Liver (tissue), 3 donors: ENCODE measurements around the gene CNTN5.

Source experiments
- ATF3 ChIP-seq: IDR thresholded peaks from 2 replicates; pipeline ENCODE4 v1.6.1; 2016; ENCODE audit warnings: antibody characterized with exemption
- CTCF ChIP-seq: fragments of 150-350 bp; IDR thresholded peaks from 2 replicates; pipeline ENCODE4 v1.5.1; 2017; ENCODE audit warnings: improper control_type of control experiment, low read depth, low read length; ENCODE audit not compliant: missing input control
- FOXA1 ChIP-seq: IDR thresholded peaks from 2 replicates; pipeline ENCODE4 v1.6.1; 2016; ENCODE audit warnings: antibody characterized with exemption
- GABPA ChIP-seq, 2 donors: IDR thresholded peaks in 1 of 2; conservative IDR thresholded peaks in 1 of 2; 2 replicates each; pipeline ENCODE4 v1.6.1; 2016; ENCODE audit warnings: antibody characterized with exemption in 2 of 2, mild to moderate bottlenecking in 1 of 2, moderate library complexity in 1 of 2
- JUND ChIP-seq, 2 donors: IDR thresholded peaks; 2 replicates each; pipeline ENCODE4 v1.6.1; 2016; ENCODE audit warnings: antibody characterized with exemption in 2 of 2
- MAX ChIP-seq: IDR thresholded peaks from 2 replicates; pipeline ENCODE4 v1.6.1; 2016; ENCODE audit warnings: antibody characterized with exemption
- RAD21 ChIP-seq, 2 donors: IDR thresholded peaks; 2 replicates each; pipeline ENCODE4 v1.6.1; 2016; ENCODE audit warnings: antibody characterized with exemption in 2 of 2, mild to moderate bottlenecking in 2 of 2
- REST ChIP-seq: IDR thresholded peaks from 2 replicates; pipeline ENCODE4 v1.6.1; 2016; ENCODE audit warnings: antibody characterized with exemption, mild to moderate bottlenecking
- RXRA ChIP-seq, 2 donors: IDR thresholded peaks; 2 replicates each; pipeline ENCODE4 v1.6.1; 2017 to 2018; ENCODE audit warnings: antibody characterized with exemption in 2 of 2, mild to moderate bottlenecking in 1 of 2
- SP1 ChIP-seq: IDR thresholded peaks from 2 replicates; pipeline ENCODE4 v1.6.1; 2018; ENCODE audit warnings: antibody characterized with exemption, mild to moderate bottlenecking
- TAF1 ChIP-seq: conservative IDR thresholded peaks from 2 replicates; pipeline ENCODE4 v1.6.1; 2016; ENCODE audit warnings: antibody characterized with exemption, mild to moderate bottlenecking
- donor health status: healthy.
- donor health status: healthy.

GRCh38 chr11:99683933-99684332 lies 663.2 kb downstream of the CNTN5 start:
- TF ChIP-seq CTCF (no peak), SP1 (no peak), TAF1 (no peak), JUND (IDR thresholded peaks at IDR 0.05) (no peak), FOXA1 (no peak), ATF3 (no peak), RAD21 (IDR thresholded peaks at IDR 0.05) (no peak), GABPA (IDR thresholded peaks at IDR 0.05 in 1 of 2, conservative IDR thresholded peaks at IDR 0.05 in 1 of 2) (no peak), MAX (no peak), RXRA (IDR thresholded peaks at IDR 0.05) (no peak), REST (no peak)
